ENCODE measurements around the gene KCTD15. TPM values are rescaled to one million over a fixed set of nuclear protein-coding genes. Genes with fewer than 3 reads are reported as not detected.

The KCTD15 gene
- total and polyA plus RNA-seq, 2 donors = 3.4 to 6.2 TPM

Other genes starting within 250 kb of the KCTD15 start
- gene CHST8, start 174.9 kb upstream of the KCTD15 start, total RNA-seq = 0.47 TPM
- 0.23 TPM for gene CHST8, start 174.9 kb upstream of the KCTD15 start, polyA plus RNA-seq